G401 (cell line): ENCODE measurements around the gene TMEM125. TPM values are rescaled to one million over a fixed set of nuclear protein-coding genes. Genes with fewer than 3 reads are reported as not detected.

Source experiments
- DNase-seq: peaks from one replicate; pipeline ENCODE4 v3.0.0-alpha.2; 2015; ENCODE audit warnings: low spot score
- in situ Hi-C: cut with HindIII; loops from 2 replicates; pipeline ENCODE4 v1.10.0; 2016; ENCODE audit warnings: low sequenced_read_pairs, mixed read lengths
- total RNA-seq: library from RNA; depleted of rRNA; stranded (reverse); fragments of >200 nt; shearing (Covaris generic); gene quantifications from 2 replicates; pipeline ENCODE4 v1.2.3, GENCODE V29; 2014

Gene TMEM125
- total RNA-seq, 1 experiment from 2014 or later = not detected

- in situ Hi-C loops = no loop called here
- no peak for DNase-seq
These were observed 36.3 kb downstream of the TMEM125 start for GRCh38 chr1:43305926-43306687.

DNA sequence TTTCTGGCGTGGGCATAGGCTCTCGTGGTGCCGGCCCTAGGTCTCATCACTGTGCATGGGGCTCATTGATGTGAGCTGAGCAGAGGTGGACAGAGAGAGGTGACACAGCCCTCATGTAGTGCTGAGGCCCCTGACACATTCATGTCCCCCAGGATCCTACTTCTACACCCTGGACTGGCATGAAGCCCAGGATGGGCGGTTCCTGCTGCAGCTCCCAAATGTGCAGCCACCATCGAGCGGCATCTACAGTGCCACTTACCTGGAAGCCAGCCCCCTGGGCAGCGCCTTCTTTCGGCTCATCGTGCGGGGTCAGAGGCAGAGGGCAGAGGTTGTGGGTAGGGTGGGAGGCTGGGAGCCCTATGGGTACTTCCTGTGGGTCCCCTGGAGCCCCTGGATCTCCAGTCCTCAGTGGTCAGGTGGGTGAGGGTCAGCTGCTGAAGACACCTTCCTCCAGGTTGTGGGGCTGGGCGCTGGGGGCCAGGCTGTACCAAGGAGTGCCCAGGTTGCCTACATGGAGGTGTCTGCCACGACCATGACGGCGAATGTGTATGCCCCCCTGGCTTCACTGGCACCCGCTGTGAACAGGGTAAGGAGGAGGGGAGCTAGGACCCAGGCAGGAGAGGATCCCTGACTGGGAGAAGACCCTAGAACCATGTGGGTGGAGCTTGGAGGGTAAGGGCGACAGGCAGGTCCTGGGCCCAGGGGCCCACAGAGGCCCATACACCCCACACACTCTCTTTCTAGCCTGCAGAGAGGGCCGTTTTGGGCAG is 37.1 kb downstream of the TMEM125 start:
- in situ Hi-C loops = no loop called here
- DNase-seq = no peak

DNA sequence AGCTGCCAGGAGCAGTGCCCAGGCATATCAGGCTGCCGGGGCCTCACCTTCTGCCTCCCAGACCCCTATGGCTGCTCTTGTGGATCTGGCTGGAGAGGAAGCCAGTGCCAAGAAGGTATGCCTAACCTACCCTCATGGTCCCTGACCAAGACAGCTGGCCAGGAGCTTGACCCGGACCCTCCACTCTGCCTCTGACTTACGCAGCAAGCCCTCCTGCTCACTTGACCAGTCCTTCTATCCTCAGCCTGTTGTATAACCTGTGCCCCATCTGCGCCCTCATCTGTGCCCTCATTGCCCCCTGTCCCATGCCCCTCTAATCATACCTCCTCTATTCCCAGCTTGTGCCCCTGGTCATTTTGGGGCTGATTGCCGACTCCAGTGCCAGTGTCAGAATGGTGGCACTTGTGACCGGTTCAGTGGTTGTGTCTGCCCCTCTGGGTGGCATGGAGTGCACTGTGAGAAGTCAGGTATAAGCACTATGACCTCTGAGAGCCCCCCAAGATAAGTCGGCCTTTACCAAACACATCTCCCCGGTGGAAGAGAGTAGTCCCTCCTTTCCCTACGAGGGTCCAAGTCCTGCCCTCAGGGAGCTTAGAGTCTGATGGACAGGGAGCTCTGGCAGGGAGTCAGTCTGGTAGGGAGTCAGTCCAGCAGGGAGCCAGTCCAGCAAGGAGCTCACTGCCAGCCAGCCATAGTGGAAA is 37.8 kb downstream of the TMEM125 start:
- DNase-seq = no peak
- in situ Hi-C loops = no loop called here

GRCh38 chr1:43308635-43309404 is 39.0 kb downstream of the TMEM125 start:
- in situ Hi-C loops = no loop called here
- no peak for DNase-seq

DNA sequence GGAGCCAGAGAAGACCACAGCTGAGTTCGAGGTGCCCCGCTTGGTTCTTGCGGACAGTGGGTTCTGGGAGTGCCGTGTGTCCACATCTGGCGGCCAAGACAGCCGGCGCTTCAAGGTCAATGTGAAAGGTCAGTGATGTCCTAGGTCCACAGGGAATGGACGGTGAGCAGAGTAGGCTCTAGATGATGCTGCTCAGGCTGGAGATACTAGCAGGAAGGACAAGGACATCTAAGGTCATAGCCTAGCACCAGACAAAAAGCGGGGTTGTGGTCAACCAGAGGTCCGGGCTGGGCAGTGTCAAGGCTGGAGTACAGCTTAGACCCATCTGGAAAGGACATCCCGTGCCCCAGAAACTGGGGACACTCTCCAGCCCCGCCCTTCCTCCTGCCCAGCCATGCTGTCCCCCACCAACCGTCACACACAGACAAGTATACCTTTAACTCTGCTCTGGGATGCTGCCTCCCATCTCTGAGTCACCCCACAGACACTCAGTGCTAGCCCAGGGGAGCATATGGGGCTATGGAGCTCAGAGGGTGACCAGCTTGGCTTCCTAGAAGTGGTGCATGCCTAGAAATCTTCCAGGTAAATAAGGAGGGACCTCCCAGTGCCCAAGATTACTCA is 39.7 kb downstream of the TMEM125 start:
- in situ Hi-C loops = no loop called here
- no peak for DNase-seq

- DNase-seq = no peak
- in situ Hi-C loops = no loop called here
These were observed 41.7 kb downstream of the TMEM125 start for GRCh38 chr1:43311521-43311920.

- in situ Hi-C loops = no loop called here
- no peak for DNase-seq
These were observed 42.4 kb downstream of the TMEM125 start for GRCh38 chr1:43312212-43312623.

GRCh38 chr1:43312663-43313515 is 43.1 kb downstream of the TMEM125 start:
- in situ Hi-C loops = no loop called here
- no peak for DNase-seq

GRCh38 chr1:43313771-43314170 is 44.0 kb downstream of the TMEM125 start:
- in situ Hi-C loops = no loop called here

DNA sequence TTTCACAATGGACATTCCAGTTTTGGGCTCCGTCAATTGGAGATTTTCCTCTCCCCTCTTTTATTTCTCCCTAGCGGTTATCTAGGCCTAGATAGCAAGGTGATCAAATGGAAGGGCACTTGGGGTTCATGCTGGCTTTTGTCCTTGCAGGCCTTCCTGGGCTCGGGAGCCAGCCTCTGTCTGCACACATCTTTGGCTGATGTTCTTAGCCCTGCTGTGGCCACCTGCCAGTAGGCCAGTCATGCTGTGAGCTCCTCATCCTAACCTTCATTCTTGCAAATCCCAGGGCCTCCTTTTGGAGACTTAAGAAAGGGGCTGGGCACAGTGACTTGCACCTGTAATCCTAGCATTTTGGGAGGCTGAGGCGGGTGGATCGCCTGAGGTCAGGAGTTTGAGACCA is 44.5 kb downstream of the TMEM125 start:
- no peak for DNase-seq
- in situ Hi-C loops = no loop called here

More at GRCh38 chr1:43313771-43314170, 44.0 kb downstream of the TMEM125 start:
- no peak for DNase-seq

GRCh38 chr1:43315481-43315880 is 45.7 kb downstream of the TMEM125 start:
- in situ Hi-C loops = no loop called here

DNA sequence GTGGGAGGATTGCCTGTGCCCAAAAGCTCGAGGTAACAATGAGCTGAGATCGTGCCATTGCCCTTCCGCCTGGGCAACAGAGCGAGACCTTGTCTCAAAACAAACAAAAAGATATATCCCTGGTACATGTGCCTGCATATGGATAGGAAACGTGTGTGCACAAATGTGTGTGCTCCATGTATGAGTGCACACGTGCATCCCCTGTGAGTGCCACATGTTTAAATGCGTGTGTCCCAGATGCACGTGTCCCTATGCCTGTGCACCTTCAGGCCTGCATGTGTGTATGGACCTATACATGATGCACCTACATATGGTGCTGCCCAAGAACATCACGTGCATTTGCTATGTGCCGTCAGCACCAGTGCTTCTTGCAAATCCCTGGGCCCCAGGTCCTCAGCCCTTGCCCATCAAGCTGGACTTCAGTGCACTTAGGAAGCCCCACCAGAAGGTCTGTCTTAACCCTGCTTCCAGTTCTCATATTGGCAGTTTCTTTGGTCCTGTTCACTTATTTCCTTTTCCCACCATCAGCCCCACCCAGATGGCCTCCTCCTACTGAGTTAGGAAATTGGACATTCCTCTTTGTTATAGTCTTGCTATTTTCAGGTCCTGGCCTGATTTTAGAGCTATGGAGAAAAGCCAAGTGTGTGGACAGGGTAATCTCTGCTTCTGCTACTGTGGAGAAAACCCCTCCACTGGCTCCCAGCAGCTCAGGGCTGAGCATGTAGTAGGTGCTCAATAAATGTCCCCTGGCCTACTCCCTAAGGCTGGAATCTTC is 46.4 kb downstream of the TMEM125 start:
- DNase-seq = peak; percentile 21
- in situ Hi-C loops = no loop called here

More at GRCh38 chr1:43315481-43315880, 45.7 kb downstream of the TMEM125 start:
- DNase-seq = no peak

GRCh38 chr1:43316738-43317520 is 47.1 kb downstream of the TMEM125 start:
- no peak for DNase-seq
- in situ Hi-C loops = no loop called here

- in situ Hi-C loops = no loop called here
- peak; percentile 89 for DNase-seq
These were observed 48.2 kb downstream of the TMEM125 start for GRCh38 chr1:43317817-43318471.

- no peak for DNase-seq
- in situ Hi-C loops = no loop called here
These were observed 49.0 kb downstream of the TMEM125 start for GRCh38 chr1:43318831-43319230.

GRCh38 chr1:43319288-43319687 is 49.5 kb downstream of the TMEM125 start:
- no peak for DNase-seq

More at GRCh38 chr1:43319288-43319687, 49.5 kb downstream of the TMEM125 start:
- in situ Hi-C loops = no loop called here
